GM12873 (cell line): ENCODE data around the gene GRAMD2A.

Source experiments
- TF ChIP-seq, protein P1 (sequence below): IDR thresholded peaks from 2 replicates; pipeline ENCODE4 v1.5.1; 2012; ENCODE audit warnings: low read depth, mild to moderate bottlenecking, moderate library complexity, low read length, control low read depth; ENCODE audit not compliant: insufficient read depth; ENCODE audit errors: missing control alignments

Gene GRAMD2A

DNA sequence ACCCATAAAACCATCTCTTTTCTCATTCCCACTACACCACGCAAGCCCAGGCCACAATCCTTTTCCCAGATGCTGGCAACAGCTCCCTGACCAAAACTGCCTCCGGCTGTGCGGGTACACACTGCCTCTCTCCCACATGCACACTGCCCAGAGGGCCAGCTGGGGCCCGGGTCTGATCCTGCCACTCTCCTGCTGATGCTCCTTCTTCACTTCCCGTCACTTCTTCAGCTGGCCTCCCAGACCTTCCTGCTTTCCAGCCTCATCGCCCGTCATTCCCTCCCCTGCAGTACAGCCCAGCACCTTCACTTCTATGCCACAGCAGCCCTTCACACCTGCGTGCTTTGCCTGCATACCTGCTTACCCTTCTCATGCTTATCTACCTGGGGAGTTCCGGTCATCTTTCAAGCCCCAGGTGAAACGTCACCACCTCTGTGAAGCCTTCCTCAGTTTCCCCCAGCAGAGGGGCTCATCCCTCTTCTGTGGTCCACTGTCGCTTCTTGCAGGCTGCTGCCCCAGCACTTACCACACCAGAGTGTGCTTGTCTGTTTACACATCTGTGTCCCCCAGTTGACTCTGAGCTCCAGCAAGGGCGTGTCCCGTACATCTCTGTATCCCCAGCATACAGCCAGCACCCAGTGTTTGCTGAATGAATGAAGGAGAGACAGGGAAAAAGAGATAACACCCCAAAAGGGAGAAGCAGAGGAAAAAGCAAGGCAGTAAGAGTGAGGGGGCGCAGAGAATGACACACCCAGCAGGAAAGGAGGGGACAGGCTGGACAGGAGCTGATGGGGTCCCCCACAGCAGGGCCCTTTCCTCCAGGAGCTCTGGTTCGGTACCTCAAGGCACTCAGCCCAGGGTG is 22.2 kb downstream of the GRAMD2A start:
- TF ChIP-seq, protein P1, sequence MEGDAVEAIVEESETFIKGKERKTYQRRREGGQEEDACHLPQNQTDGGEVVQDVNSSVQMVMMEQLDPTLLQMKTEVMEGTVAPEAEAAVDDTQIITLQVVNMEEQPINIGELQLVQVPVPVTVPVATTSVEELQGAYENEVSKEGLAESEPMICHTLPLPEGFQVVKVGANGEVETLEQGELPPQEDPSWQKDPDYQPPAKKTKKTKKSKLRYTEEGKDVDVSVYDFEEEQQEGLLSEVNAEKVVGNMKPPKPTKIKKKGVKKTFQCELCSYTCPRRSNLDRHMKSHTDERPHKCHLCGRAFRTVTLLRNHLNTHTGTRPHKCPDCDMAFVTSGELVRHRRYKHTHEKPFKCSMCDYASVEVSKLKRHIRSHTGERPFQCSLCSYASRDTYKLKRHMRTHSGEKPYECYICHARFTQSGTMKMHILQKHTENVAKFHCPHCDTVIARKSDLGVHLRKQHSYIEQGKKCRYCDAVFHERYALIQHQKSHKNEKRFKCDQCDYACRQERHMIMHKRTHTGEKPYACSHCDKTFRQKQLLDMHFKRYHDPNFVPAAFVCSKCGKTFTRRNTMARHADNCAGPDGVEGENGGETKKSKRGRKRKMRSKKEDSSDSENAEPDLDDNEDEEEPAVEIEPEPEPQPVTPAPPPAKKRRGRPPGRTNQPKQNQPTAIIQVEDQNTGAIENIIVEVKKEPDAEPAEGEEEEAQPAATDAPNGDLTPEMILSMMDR, result no peak

DNA sequence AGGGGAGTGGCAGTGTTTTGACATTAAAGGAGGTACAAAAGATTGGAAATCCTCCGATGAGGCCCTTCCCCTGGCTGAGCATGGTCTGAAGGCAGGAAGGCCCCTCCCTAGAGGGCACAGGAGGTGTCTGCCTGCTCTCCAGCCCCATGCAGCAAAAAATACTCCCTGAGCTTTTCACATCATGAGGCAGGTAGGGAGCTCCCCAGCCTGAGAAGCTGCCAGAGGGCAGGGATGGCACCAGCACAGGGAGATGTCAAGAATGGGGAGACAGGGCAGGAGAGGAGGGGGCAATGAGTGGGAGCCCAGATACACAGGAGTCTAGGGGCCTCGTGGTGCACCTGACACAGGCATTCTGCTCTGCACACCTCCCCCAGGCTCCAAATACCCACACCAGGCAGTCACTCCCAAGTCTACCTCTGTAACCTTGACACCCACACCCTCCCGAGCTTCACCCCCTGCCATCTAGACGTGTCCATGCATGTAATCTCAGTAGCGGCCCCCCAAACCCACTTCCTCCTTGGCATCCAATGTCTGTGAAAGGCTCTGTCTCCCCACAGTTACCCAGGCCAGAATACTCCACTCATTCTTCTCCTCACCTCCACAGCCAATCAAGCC is 22.9 kb downstream of the GRAMD2A start:
- TF ChIP-seq, protein P1, result no peak

DNA sequence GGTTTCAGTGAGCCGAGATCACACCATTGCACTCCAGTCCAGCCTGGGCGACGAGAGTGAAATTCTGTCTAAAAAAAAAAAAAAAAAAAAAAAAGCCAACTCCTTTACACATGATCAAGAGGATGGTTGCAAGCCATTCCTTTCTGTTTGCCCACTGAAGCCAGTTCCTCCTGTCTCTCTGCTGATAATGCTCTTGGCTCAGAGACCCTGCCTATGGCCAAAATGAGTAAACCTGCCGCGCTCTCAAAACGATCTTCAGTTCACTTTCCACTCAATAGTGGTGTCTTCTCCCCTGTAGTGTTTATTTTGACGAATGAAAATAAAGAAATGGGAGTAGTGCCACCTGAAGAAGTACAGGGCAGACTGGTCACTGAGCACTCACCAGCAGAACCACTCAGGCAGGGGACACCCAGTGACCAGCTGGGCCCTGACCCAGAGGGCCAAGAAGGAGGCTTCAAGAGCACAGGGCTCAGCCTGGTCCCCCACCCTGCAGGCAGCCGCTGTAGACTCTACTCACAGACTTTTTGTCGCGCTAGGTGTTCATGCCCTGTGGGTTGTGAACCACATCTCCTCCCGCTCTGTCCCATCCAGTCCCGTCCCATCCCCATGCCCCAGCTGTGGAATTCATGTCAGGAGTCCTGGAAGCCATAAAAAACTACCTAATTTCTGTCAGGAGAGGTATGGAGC is 23.6 kb downstream of the GRAMD2A start:
- TF ChIP-seq, protein P1, result no peak

DNA sequence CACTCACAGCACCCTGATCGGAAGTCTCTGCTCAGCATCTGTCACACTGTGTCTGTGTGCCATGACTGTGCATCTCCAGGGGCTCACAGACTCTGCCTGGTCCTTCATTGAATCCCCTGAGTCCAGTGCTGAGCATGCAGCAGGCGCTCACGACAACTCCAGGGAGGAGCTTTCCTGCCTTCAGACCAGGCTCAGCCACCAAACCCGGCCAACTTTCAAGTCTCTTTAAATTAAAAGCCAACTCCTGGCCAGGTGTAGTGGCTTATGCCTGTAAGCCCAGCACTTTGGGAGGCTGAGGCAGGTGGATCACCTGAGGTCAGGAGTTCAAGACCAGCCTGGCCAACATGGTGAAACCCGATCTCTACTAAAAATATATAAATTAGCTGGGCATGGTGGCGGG is 24.2 kb downstream of the GRAMD2A start:
- TF ChIP-seq, protein P1, result no peak

DNA sequence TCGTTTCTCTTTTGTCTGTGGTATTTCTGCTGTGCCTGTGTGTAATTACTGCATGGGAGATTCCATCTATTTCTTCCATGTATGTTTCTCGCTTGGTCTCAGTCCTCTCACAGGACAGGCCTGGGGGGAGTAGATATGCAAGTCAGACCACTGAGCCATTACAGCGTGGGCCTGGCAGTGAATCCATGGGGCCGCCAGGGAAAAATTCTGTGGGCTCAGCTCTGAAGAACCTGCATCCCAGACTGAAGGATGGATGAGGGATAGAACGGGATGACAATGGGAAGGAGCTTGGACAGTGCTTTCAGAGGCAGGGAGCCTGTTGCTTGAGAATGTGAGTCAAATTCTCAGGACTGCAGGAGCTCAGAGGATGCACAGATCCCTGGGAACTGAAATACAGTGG is 24.8 kb downstream of the GRAMD2A start:
- TF ChIP-seq, protein P1, result no peak

DNA sequence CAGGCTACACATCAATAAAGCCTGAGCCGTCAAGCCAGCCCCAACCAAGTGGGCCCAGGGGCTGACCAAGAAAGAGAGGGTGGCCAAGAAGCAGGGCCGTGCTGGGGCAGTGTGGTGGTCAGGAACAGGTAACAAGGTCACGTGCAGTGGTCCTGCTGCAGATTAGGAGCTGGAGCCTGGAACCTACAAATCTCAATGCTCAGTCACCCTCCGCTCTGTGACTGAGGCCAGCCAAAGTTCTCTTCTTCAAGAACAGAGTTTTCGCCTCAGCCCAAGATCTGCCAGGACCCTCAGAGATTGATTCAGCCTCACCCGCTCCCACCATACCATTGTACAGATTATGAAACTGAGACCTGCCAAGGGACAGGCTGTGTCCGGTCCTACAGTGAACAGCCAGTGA is 26.9 kb downstream of the GRAMD2A start:
- TF ChIP-seq, protein P1, result no peak
